Psoas muscle (tissue), 8 donors: ENCODE results near the gene TMSB4X. TPM values are rescaled to one million over a fixed set of nuclear protein-coding genes. Genes with fewer than 3 reads are reported as not detected.
"Not testable (repeated sequence)": the region's sequence is repeated elsewhere in the genome, so short reads cannot be mapped to it uniquely, and the experiment has no call there.

Experiments
- ATAC-seq, 4 donors: fragments of 200-7000 bp; cut with Tn5 transposase; one replicate each; pipeline ENCODE4 v1.9.1; 2020; ENCODE audit warnings: moderate library complexity in 3 of 4, mild to moderate bottlenecking in 2 of 4
- DNase-seq, 2 donors: peaks; one replicate each; pipeline ENCODE4 v3.0.0-alpha.2; 2020
- H3K27ac ChIP-seq: fragments of 200-600 bp; one replicate; pipeline ENCODE4 v1.8.0; 2022
- H3K27me3 ChIP-seq, 3 donors: fragments of 200-600 bp in 1 of 3; one replicate each; pipeline versions ENCODE4 v1.6.1 to v1.8.0; 2013 to 2022; ENCODE audit warnings: low read length in 2 of 3, mild to moderate bottlenecking in 2 of 3, moderate library complexity in 1 of 3; ENCODE audit not compliant: insufficient read depth in 3 of 3
- H3K36me3 ChIP-seq, 2 donors: fragments of 200-600 bp in 1 of 2; one replicate each; pipeline versions ENCODE4 v1.6.1 to v1.8.0; 2013 to 2022; ENCODE audit warnings: low read depth in 1 of 2, mild to moderate bottlenecking in 1 of 2, moderate library complexity in 1 of 2; ENCODE audit not compliant: insufficient read depth in 1 of 2
- H3K4me1 ChIP-seq: fragments of 200-600 bp; one replicate; pipeline ENCODE4 v1.8.0; 2022
- H3K4me3 ChIP-seq: fragments of 200-600 bp; one replicate; pipeline ENCODE4 v1.8.0; 2022; ENCODE audit warnings: mild to moderate bottlenecking
- H3K9me3 ChIP-seq: fragments of 200-600 bp; one replicate; pipeline ENCODE4 v1.8.0; 2022
- WGBS, 3 donors: extraction: QIAGEN DNeasy Blood & Tissue Kit; methylation state at CpG; one replicate each; pipeline versions ENCODE4 v1.1.6 to v1.1.7; 2013; 5-methylcytosine and 5-hydroxymethylcytosine counted together
- intact Hi-C, 2 donors: fragments of 100-400 bp; cut with DNase I; formaldehyde crosslinking; loops; one replicate each; pipeline versions ENCODE4 v1.11.0 to v1.14.2; 2022
- polyA plus RNA-seq, 3 donors: library from polyadenylated mRNA; stranded (reverse); fragments of 200-250 nt; gene quantifications; one replicate each; pipeline ENCODE4 v1.2.3, GENCODE V29; 2013
- total RNA-seq, 4 donors: library from RNA; stranded (reverse); fragmentation: NEBNext Ultra II Directional in 2 of 4; extraction: Animal tissue kit (Norgen Biotek cat#: 25700) in 2 of 4; gene quantifications; one replicate each; pipeline versions ENCODE4 v1.2.1 to v1.2.4, GENCODE V29; 2021 to 2023
- TF ChIP-seq, protein P1 (sequence below): fragments of 200-600 bp; IDR thresholded peaks from one replicate; pipeline ENCODE4 v1.8.0; 2022; ENCODE audit warnings: antibody characterized with exemption
- donor health status: healthy with polysubstance abuse.
- donor health status: DM: no; HTN: no; CAD: no; lungs with moderate emphysema.
- donor health status: Bipolar disorder and iron deficiency.
- donor health status: healthy.
- donor health status: DM: yes; HTN: yes; CAD: no.
- donor health status: DM: no; HTN: no; CAD: no.
- donor health status: DM: no; HTN: no; CAD: no.
- donor health status: DM: yes; HTN: yes; CAD: no.

The TMSB4X gene
- total and polyA plus RNA-seq, 7 donors: 382 to 1,148 (median 534) TPM

DNA sequence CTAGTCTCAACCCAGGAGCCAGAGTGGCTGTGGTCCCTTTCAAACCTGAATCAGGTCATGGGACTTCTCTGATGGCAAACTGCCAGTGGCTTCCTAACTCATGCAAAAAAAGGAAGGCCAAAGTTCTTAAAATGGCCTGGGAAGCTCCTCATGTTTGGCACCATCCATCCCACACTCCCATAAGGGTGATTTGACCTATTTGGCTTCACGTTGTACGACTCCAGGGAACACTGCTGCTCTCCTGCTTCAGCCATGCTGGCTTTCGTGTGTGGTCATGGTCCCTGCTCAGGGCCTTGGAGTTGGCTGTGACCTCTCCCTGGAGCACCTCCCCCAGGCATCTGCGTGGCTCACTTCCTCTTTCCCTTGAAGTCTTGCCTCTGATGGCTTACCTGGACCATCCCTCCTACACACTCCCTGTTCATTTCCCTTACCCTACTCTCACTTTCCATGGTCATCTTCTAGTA is 12.8 kb upstream of the TMSB4X start:
- WGBS, 3 donors: 74 to 87% (median 77%) methylated on average over 4 of the region's 4 CpGs
- Histone ChIP-seq H3K27ac (no peak overlapping the region), H3K9me3 (no peaks in the 10 kb centered on the region), H3K36me3 (no peaks in the 10 kb centered on the region), H3K4me1 (no peaks in the 10 kb centered on the region), H3K27me3 (no peaks in the 10 kb centered on the region), H3K4me3 (no peak overlapping the region)
- no peak for ATAC-seq
- intact Hi-C loops: no loop called here
- TF ChIP-seq, protein P1, sequence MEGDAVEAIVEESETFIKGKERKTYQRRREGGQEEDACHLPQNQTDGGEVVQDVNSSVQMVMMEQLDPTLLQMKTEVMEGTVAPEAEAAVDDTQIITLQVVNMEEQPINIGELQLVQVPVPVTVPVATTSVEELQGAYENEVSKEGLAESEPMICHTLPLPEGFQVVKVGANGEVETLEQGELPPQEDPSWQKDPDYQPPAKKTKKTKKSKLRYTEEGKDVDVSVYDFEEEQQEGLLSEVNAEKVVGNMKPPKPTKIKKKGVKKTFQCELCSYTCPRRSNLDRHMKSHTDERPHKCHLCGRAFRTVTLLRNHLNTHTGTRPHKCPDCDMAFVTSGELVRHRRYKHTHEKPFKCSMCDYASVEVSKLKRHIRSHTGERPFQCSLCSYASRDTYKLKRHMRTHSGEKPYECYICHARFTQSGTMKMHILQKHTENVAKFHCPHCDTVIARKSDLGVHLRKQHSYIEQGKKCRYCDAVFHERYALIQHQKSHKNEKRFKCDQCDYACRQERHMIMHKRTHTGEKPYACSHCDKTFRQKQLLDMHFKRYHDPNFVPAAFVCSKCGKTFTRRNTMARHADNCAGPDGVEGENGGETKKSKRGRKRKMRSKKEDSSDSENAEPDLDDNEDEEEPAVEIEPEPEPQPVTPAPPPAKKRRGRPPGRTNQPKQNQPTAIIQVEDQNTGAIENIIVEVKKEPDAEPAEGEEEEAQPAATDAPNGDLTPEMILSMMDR: no peak
- DNase-seq: no peak

DNA sequence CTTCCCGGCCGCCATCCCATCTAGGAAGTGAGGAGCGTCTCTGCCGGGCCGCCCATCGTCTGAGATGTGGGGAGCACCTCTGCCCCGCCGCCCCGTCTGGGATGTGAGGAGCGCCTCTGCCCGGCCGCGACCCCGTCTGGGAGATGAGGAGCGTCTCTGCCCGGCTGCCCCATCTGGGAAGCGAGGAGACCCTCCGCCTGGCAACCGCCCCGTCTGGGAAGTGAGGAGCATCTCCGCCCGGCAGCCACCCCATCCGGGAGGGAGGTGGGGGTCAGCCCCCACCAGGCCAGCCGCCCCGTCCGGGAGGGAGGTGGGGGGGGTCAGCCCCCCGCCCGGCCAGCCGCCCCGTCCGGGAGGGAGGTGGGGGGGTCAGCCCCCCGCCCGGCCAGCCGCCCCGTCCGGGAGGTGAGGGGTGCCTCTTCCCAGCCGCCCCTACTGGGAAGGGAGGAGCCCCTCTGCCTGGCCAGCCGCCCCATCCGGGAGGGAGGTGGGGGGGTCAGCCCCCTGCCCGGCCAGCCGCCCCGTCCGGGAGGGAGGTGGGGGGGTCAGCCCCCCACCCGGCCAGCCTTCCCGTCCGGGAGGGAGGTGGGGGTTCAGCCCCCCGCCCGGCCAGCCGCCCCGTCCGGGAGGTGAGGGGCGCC is 11.6 kb upstream of the TMSB4X start:
- H3K4me1 ChIP-seq, H3K36me3 ChIP-seq, H3K9me3 ChIP-seq, H3K27ac ChIP-seq, DNase-seq, ATAC-seq, intact Hi-C loops, H3K27me3 ChIP-seq, H3K4me3 ChIP-seq: not testable (repeated sequence)
- WGBS, 3 donors: 94 to 100% (median 96%) methylated on average over 1 to 19 of the region's 52 CpGs

DNA sequence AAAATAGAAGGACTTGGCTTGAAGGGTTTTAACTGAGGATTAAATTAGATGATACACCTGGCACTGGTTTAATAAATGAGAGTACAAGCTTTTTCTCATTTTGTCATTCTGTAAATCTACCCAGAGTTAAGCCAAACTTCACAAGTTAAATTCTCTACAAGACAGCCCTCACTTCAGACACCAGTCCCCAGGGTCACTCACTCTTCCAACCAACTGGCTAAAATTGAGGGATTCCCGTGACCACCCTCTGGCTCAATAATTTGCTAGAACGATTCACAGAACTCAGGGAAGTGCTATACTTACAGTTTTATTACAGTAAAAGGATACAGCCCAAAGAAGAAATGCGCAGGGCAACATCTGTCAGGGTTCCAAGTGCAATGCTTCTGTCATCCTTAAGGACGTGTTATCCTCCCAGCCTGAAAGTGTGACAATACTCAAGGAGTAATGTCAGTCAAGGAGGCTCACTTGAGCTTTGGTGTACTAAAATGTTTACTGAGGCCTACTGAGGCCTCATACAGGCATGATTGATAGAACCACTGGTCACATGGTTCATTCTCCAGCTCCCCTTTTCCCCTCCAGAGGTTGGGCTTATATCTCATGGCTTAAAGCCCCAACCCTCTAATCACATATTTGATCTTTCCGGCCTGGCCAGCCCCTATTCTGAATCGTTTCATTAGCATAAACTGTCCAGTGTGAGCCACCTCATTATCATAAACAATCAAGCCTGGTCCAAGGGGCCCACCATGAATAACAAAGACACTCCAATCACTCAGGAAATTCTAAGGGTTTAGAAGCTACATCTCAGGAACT is 9.6 kb upstream of the TMSB4X start:
- no peaks in the 10 kb centered on the region for H3K36me3 ChIP-seq
- H3K27me3 ChIP-seq: no peaks in the 10 kb centered on the region
- H3K27ac ChIP-seq: no peak overlapping the region
- 62 to 74% (median 66%) methylated on average over 6 of the region's 6 CpGs for whole genome bisulfite sequencing, 3 donors
- no peak for DNase-seq
- ATAC-seq: no peak
- intact Hi-C loops: no loop called here
- no peak overlapping the region for H3K4me3 ChIP-seq
- TF ChIP-seq, protein P1: no peak
- no peaks in the 10 kb centered on the region for H3K4me1 ChIP-seq
- no peaks in the 10 kb centered on the region for H3K9me3 ChIP-seq

DNA sequence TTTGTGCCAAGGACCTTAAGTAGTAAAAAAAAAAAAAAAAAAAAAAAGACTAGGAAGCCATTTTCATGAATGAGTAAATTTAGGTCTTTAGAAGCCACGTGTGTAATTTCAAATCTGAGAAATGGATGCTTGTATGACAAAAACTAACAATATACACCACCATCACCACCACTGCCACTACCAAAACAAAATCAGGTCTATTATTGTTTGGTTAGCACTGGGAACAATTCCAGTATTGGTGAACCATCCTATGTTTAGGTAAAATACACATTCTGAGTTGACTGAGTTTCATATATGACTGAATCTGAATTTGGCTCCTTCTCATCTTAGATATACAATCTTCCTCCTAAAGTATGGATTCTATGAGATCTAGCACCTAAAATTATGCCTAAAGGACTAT is 8.8 kb upstream of the TMSB4X start:
- TF ChIP-seq, protein P1: no peak
- Histone ChIP-seq H3K9me3 (no peaks in the 10 kb centered on the region), H3K4me1 (no peaks in the 10 kb centered on the region), H3K36me3 (no peaks in the 10 kb centered on the region), H3K27ac (no peak overlapping the region), H3K27me3 (no peaks in the 10 kb centered on the region), H3K4me3 (no peak overlapping the region)
- ATAC-seq: no peak
- WGBS, 3 donors: 63 to 85% (median 80%) methylated on average over 1 of the region's 1 CpG
- DNase-seq: no peak
- intact Hi-C loops: no loop called here

DNA sequence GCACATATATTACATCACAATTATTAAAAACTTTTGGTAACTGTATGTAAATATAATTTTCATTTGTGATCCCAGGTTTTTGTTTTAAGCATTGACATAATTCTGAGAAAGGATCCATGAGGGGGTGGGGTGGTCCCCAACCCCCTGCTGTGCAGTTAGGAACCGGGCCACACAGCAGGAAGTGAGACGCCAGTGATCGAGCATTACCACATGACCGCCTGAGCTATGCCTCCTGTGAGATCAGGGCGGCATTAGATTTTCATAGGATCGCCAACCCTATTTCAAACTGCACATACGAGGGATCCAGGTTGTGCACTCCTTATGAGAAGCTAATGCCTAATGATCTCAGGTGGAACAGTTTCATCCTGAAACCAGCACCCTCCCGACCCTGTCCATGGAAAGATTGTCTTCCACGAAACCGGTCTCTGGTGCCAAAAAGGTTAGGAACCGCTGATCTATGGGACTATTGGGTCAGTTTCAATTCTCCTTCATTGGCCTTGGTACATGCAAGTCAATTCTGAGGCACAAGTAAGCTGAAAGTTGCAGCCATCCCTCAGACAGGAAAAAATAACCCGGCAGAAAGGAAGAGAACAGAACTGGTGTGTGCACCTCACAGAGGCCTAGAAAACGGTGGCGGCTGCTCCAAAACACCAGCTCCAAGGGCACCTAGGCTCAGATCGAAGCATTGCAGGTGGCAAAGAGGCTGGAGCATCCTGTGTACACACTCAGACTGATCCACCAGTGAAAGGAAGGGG is 7.0 kb upstream of the TMSB4X start:
- intact Hi-C loops: no loop called here
- TF ChIP-seq, protein P1: no peak
- no peak for DNase-seq
- no peak for ATAC-seq
- Histone ChIP-seq H3K9me3 (no peaks in the 10 kb centered on the region), H3K36me3 (no peaks in the 10 kb centered on the region), H3K27ac (no peak overlapping the region), H3K4me3 (no peak overlapping the region), H3K4me1 (no peaks in the 10 kb centered on the region), H3K27me3 (no peaks in the 10 kb centered on the region)
- WGBS, 3 donors: 77 to 83% (median 81%) methylated on average over 15 of the region's 15 CpGs
